Measurements from ENCODE around the gene MAP2K5. TPM values are rescaled to one million over a fixed set of nuclear protein-coding genes. Genes with fewer than 3 reads are reported as not detected.

MAP2K5 gene
- total and polyA plus RNA-seq, 10 of the 15 experiments (the other 5 are each of a cell fraction or from before 2014, with no cell fraction given) = 1.3 to 19.4 (median 9.6) TPM

DNA sequence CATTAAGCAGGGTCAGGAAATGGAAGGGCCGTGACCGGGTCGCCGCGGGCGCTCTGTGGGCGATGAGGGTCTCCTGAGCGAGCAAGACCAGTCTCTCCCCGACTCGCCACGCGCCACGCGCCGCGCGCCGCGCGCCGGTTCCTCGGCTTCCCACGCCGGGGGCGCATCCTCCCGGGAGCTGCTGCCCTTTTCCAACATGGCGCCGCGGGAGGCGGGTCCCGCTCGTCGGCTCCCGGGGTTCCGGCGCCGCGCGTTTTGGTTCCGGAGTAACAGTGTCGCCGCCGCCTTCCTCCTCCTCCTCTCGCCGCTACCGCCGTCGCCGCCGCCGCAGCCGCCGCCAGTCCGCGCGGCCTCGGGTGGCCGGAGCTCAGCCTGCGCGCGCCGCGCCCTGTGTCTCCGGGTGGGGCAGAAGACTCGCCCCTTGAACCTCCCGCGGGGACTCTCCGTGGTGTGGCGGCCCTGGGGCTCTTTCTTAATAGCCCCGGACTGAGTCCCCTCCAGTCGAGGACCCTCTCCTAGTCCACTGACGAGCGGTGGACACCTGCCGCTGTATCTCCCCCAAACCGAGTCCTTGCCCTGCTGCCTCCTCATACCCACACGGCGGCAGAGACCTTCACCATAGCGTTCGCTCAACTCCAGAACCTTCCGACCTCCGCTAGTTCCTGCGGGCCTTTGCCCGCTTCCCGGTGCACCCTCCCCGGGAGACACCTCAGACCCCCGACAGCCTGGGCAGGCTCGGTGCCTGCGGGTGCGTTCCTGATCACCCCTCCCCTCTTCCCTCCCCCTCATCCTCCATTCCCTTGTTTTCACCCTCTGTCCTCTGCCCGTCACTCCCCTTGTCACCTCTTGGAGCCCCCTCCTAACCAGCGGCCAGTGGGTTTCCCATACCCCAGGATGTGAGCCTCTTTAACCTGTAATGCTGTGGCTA lies at the start of gene MAP2K5 (continued):
- TF ChIP-seq CTCF (IDR thresholded peaks at IDR 0.05 in 2 of 3, conservative IDR thresholded peaks at IDR 0.05 in 1 of 3; ENCODE audit: control insufficient read depth in 2 of 3, extremely low read depth in 1 of 3, insufficient read depth in 1 of 3, low read depth in 3 of 3, low read length in 3 of 3) (no peak), POU2F2 (IDR thresholded peaks at IDR 0.05; ENCODE audit: borderline replicate concordance, low read depth, low read length) (0 out of 3 replicates have a peak, but pooled peaks have one; percentile 25), HDAC2 (IDR thresholded peaks at IDR 0.05) (no peak), ZNF207 (IDR thresholded peaks at IDR 0.05; ENCODE audit: borderline replicate concordance) (0 out of 2 replicates have a peak, but pooled peaks have one; percentile 53), ZBTB40 (IDR thresholded peaks at IDR 0.05; ENCODE audit: borderline replicate concordance) (peak; percentile 80), IKZF2 (IDR thresholded peaks at IDR 0.05) (peak; percentile 21 to 60; a peak in 2 of 4 replicates), CHD4 (IDR thresholded peaks at IDR 0.05) (no peak), WRNIP1 (IDR thresholded peaks at IDR 0.05; ENCODE audit: borderline replicate concordance, low read depth, low read length) (no peak), BCL3 (IDR thresholded peaks at IDR 0.05; ENCODE audit: borderline replicate concordance, insufficient read depth, low read depth, low read length, poor library complexity, severe bottlenecking) (no peak), KAT2A (conservative IDR thresholded peaks at IDR 0.05; ENCODE audit: control insufficient read depth, low read depth, low read length) (no peak), FOXM1 (IDR thresholded peaks at IDR 0.05; ENCODE audit: low read depth, low read length) (no peak), JUND (IDR thresholded peaks at IDR 0.05; ENCODE audit: low read depth, low read length) (no peak), E4F1 (IDR thresholded peaks at IDR 0.05; ENCODE audit: borderline replicate concordance, partially characterized antibody) (no peak)
- TF ChIP-seq, protein P1, sequence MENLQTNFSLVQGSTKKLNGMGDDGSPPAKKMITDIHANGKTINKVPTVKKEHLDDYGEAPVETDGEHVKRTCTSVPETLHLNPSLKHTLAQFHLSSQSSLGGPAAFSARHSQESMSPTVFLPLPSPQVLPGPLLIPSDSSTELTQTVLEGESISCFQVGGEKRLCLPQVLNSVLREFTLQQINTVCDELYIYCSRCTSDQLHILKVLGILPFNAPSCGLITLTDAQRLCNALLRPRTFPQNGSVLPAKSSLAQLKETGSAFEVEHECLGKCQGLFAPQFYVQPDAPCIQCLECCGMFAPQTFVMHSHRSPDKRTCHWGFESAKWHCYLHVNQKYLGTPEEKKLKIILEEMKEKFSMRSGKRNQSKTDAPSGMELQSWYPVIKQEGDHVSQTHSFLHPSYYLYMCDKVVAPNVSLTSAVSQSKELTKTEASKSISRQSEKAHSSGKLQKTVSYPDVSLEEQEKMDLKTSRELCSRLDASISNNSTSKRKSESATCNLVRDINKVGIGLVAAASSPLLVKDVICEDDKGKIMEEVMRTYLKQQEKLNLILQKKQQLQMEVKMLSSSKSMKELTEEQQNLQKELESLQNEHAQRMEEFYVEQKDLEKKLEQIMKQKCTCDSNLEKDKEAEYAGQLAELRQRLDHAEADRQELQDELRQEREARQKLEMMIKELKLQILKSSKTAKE (IDR thresholded peaks at IDR 0.05; ENCODE audit: low read depth, poor library complexity, severe bottlenecking) = no peak

Data from GM12878 (cell line).